Pulmonary artery endothelial cell (primary cell): Measurements from ENCODE around the gene OVAAL. TPM values are rescaled to one million over a fixed set of nuclear protein-coding genes. Genes with fewer than 3 reads are reported as not detected.

Experiments
- DNase-seq: peaks from one replicate; pipeline ENCODE4 v3.0.0-alpha.2; 2011; ENCODE audit warnings: low read depth, low spot score
- total RNA-seq: library from RNA; depleted of rRNA; stranded (reverse); fragments of >200 nt; gene quantifications from 2 replicates; pipeline ENCODE4 v1.2.3, GENCODE V29; 2014

OVAAL gene
- total RNA-seq, 1 donor from 2014 or later = not detected

GRCh38 chr1:180606155-180606554 is 47.4 kb downstream of the OVAAL start:
- no peak for DNase-seq

- DNase-seq = no peak
Measured at GRCh38 chr1:180609643-180610555, 51.1 kb downstream of the OVAAL start.

DNA sequence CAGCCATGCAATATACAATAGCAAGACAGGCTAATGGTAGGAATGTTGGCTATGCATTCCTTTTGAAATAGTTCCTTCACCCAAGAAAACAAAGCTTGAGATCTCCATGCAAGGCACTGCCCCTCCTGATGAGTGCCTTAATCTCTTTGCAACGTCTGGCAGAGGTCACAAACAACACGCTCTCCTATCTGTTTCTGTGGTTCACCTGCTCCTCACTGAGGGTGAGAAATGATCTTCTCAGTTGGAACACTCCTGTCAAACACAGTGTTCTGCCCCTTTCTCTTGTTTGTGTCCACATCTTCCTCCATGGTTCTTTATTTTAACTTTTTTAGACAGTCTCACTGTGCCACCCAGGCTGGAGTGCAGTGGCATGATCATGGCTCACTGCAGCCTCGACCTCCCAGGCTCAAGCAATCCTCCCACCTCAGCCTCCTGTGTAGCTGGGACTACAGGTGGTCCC is 51.8 kb downstream of the OVAAL start:
- no peak for DNase-seq

GRCh38 chr1:180611016-180611930 is 52.5 kb downstream of the OVAAL start:
- no peak for DNase-seq

GRCh38 chr1:180612632-180613031 is 53.9 kb downstream of the OVAAL start:
- no peak for DNase-seq

GRCh38 chr1:180614730-180615129 is 56.0 kb downstream of the OVAAL start:
- no peak for DNase-seq

DNA sequence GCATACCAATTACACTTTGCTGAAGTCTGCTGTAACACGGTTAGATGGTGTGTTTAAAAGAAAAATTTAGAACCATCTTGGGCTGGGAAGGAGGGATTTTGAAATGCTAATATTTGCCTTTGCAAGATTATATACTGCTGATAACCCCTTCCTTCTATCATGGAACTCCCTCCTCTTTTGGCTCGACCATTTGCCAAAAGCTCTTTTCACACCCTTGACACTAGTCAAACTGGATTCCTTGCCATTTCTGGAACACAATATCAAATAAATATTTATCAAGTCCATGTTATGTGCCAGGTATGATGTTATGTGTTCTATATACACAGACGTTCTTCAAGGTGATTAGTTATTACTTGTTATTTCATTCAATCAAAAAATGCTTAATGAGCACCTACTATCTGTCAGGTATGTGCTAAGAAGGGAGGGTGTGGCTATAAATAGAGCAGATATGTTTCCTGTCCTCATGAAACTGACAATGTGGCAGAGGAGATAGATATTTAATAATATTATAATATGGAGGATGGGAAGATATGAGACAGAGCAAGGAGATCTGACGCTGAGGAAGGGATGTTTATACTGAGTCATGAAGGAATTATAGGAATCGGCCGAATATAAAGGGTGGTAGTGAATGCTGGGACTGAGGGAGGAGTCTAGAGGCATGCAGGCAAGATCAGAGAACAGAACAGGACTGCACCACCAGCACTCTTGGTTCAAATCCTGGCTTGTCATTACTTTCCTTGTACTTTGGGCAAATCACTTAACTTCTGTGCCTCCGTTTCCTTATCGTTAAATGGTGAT is 56.9 kb downstream of the OVAAL start:
- DNase-seq = no peak

Other genes starting within 250 kb of the OVAAL start
- gene ACBD6, start 56.4 kb upstream of the OVAAL start, total RNA-seq = 53.3 and 78.5 TPM in 2 replicates
- gene XPR1, start 73.1 kb downstream of the OVAAL start, total RNA-seq = 35.5 and 42.6 TPM in 2 replicates